Measurements from ENCODE around the gene LRP6. TPM values are rescaled to one million over a fixed set of nuclear protein-coding genes. Genes with fewer than 3 reads are reported as not detected.

Gene LRP6
- total and polyA plus RNA-seq, 2 experiments from 2014 or later, result 29.1 to 73.8 TPM

- no peak for TF ChIP-seq ETS1 (IDR thresholded peaks at IDR 0.05)
- TF ChIP-seq NANOG (IDR thresholded peaks at IDR 0.05; ENCODE audit: borderline replicate concordance), result no peak
- TF ChIP-seq ZNF462 (CRISPR knock-in tag; IDR thresholded peaks at IDR 0.05), result no peak
Observed at GRCh38 chr12:12278899-12279298, 12.1 kb upstream of the LRP6 start (continued).

- Histone ChIP-seq H3K4me2 (no peak overlapping the region), H3K4me3 (no peak overlapping the region), H3K9me2 (ENCODE audit: insufficient read depth) (no peaks in the 10 kb centered on the region), H3K27me3 (ENCODE audit: insufficient read depth) (no peaks in the 10 kb centered on the region), H3K79me2 (replicated peaks; ENCODE audit: insufficient read depth) (no peaks in the 10 kb centered on the region), H4K20me1 (replicated peaks; ENCODE audit: insufficient read depth) (no peaks in the 10 kb centered on the region), H3K4me1 (ENCODE audit: insufficient read depth) (peaks cover 11% of the 10 kb centered on the region), H3K27ac (ENCODE audit: low read depth) (no peak overlapping the region), H3F3A (replicated peaks; ENCODE audit: low read depth) (no peaks in the 10 kb centered on the region), H2AFZ (no peak overlapping the region), H3K36me3 (ENCODE audit: insufficient read depth) (no peaks in the 10 kb centered on the region)
- DNase-seq (ENCODE audit: low spot score), result no peak
- Mint-ChIP-seq H3K9me3 (peaks cover 9% of the 10 kb centered on the region; the same call in 2 of the 3 replicates), H3K27ac (no peak overlapping the region), H3K27me3 (ENCODE audit: insufficient read depth, low read depth, poor library complexity) (no peaks in the 10 kb centered on the region), H3K36me3 (ENCODE audit: low read depth) (no peaks in the 10 kb centered on the region), H3K4me1 (peaks cover 14% of the 10 kb centered on the region), H3K4me3 (no peak overlapping the region)
- ATAC-seq, result no peak
- no peak for TF ChIP-seq POLR2AphosphoS5 (IDR thresholded peaks at IDR 0.05; ENCODE audit: low read depth)
Observed at GRCh38 chr12:12275874-12276273, 9.0 kb upstream of the LRP6 start.
